GM18517 (cell line): ENCODE results near the gene ATF2.

ENCODE experiments used
- ATAC-seq: cut with Tn5 transposase; IDR thresholded peaks from one replicate; pipeline ENCODE4 v1.9.1; 2021; ENCODE audit warnings: mild to moderate bottlenecking, moderate library complexity; ENCODE audit not compliant: unreplicated experiment

Gene ATF2

GRCh38 chr2:175030380-175031271 lies 137.4 kb downstream of the ATF2 start:
- ATAC-seq = no peak

- no peak for ATAC-seq
Measured at GRCh38 chr2:175027755-175028154, 140.2 kb downstream of the ATF2 start.

- ATAC-seq = no peak
Measured at GRCh38 chr2:175026385-175026784, 141.6 kb downstream of the ATF2 start.

GRCh38 chr2:175025946-175026345 lies 142.1 kb downstream of the ATF2 start:
- no peak for ATAC-seq

- no peak for ATAC-seq
Measured at GRCh38 chr2:175025233-175025632, 142.8 kb downstream of the ATF2 start.

GRCh38 chr2:175022923-175023322 lies 145.1 kb downstream of the ATF2 start:
- no peak for ATAC-seq
